RWPE2 (cell line): ENCODE results near the gene PPM1N.

Source experiments
- ATAC-seq: fragments of 200-7000 bp; cut with Tn5 transposase; 3 replicates; pipeline ENCODE4 v1.9.1; 2021; ENCODE audit warnings: low read depth
- DNase-seq: peaks from one replicate; pipeline ENCODE4 v3.0.0-alpha.2; 2020; ENCODE audit warnings: low spot score
- H3K27ac ChIP-seq: fragments of 450-650 bp; 2 replicates; pipeline ENCODE4 v1.5.1; 2017; ENCODE audit warnings: mild to moderate bottlenecking; ENCODE audit not compliant: poor library complexity, severe bottlenecking
- H3K27me3 ChIP-seq: fragments of 250-450 bp; sonication (Bioruptor Pico); 2 replicates; pipeline ENCODE4 v1.5.1; 2021; ENCODE audit warnings: mild to moderate bottlenecking, moderate library complexity; ENCODE audit not compliant: insufficient read depth, poor library complexity, severe bottlenecking
- H3K36me3 ChIP-seq: fragments of 250-450 bp; sonication (Bioruptor Pico); 2 replicates; pipeline ENCODE4 v1.5.1; 2020; ENCODE audit warnings: low read depth, mild to moderate bottlenecking, moderate library complexity
- H3K4me1 ChIP-seq: fragments of 250-450 bp; sonication (Bioruptor Pico); 2 replicates; pipeline ENCODE4 v1.5.1; 2021; ENCODE audit warnings: mild to moderate bottlenecking, moderate library complexity; ENCODE audit not compliant: insufficient read depth, poor library complexity, severe bottlenecking
- H3K4me3 ChIP-seq: fragments of 250-450 bp; sonication (Bioruptor Pico); 2 replicates; pipeline ENCODE4 v1.5.1; 2021; ENCODE audit warnings: mild to moderate bottlenecking, moderate library complexity; ENCODE audit not compliant: severe bottlenecking
- H3K9me3 ChIP-seq: fragments of 250-450 bp; sonication (Bioruptor Pico); 2 replicates; pipeline ENCODE4 v1.5.1; 2021; ENCODE audit warnings: mild to moderate bottlenecking, moderate library complexity; ENCODE audit not compliant: severe bottlenecking
- TF ChIP-seq, protein P1 (sequence below): fragments of 450-650 bp; IDR thresholded peaks from one replicate; pipeline ENCODE4 v1.5.1; 2017; ENCODE audit warnings: mild to moderate bottlenecking, moderate library complexity; ENCODE audit not compliant: poor library complexity, severe bottlenecking

PPM1N gene

DNA sequence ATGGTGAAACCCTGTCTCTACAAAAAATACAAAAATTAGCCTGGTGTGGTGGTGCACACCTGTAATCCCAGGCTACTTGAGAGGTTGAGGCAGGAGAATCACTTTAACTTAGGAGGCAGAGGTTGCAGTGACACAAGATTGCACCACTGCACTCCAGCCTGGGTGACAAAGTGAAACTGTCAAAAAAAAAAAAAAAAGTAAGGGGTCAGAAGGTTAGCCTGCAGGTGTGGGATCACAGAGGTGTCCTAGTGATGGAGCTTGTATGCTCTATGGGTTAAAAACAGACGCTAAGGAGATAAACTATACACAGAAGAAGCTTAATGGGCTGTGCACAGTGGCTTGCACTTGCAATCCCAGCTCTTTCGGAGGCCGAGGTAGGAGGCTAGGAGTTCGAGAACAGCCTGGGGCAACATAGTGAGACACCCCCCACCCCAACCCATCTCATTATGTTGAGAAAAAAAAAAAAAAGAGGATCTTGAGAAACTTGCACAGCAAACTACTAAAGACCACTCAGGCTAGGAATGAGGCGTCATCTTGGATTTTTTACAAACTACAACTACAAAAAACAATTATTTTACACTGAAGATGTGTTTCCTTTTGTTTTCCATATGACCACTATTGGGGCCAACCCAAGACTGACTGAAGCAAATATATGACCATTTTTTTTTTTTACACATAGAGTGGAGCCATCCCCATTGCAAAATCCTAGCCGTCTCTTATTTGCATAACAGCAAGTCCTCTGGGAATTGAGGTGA lies 22.5 kb upstream of the PPM1N start:
- Histone ChIP-seq H3K27ac (no peak overlapping the region), H3K9me3 (no peaks in the 10 kb centered on the region), H3K36me3 (no peaks in the 10 kb centered on the region), H3K27me3 (no peaks in the 10 kb centered on the region), H3K4me1 (no peaks in the 10 kb centered on the region), H3K4me3 (no peak overlapping the region)
- TF ChIP-seq, protein P1, sequence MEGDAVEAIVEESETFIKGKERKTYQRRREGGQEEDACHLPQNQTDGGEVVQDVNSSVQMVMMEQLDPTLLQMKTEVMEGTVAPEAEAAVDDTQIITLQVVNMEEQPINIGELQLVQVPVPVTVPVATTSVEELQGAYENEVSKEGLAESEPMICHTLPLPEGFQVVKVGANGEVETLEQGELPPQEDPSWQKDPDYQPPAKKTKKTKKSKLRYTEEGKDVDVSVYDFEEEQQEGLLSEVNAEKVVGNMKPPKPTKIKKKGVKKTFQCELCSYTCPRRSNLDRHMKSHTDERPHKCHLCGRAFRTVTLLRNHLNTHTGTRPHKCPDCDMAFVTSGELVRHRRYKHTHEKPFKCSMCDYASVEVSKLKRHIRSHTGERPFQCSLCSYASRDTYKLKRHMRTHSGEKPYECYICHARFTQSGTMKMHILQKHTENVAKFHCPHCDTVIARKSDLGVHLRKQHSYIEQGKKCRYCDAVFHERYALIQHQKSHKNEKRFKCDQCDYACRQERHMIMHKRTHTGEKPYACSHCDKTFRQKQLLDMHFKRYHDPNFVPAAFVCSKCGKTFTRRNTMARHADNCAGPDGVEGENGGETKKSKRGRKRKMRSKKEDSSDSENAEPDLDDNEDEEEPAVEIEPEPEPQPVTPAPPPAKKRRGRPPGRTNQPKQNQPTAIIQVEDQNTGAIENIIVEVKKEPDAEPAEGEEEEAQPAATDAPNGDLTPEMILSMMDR = no peak
- ATAC-seq = no peak
- DNase-seq = no peak

DNA sequence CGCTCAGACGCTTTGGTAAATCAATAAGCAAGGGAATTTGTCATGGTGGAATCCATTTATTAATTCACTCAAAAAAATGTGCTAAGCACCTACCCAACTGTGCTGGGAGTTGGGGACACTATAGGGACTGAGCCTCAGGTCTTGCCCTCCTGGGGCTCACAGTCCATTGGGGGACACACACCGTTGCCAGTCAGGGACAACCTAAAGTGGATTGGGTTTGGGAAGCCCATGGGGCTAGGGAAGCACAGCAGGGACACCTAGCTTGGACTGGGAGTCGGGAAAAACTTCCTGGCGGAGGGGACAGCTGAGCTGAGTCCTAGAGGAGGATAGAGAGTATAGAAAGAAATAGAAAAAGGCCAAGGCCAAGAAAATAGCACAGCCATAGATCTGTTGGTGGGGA lies 21.9 kb upstream of the PPM1N start:
- no peaks in the 10 kb centered on the region for H3K4me1 ChIP-seq
- H3K27ac ChIP-seq = no peak overlapping the region
- no peaks in the 10 kb centered on the region for H3K27me3 ChIP-seq
- H3K4me3 ChIP-seq = no peak overlapping the region
- TF ChIP-seq, protein P1 = no peak
- H3K36me3 ChIP-seq = no peaks in the 10 kb centered on the region
- no peaks in the 10 kb centered on the region for H3K9me3 ChIP-seq
- DNase-seq (no peak), ATAC-seq (no peak)

DNA sequence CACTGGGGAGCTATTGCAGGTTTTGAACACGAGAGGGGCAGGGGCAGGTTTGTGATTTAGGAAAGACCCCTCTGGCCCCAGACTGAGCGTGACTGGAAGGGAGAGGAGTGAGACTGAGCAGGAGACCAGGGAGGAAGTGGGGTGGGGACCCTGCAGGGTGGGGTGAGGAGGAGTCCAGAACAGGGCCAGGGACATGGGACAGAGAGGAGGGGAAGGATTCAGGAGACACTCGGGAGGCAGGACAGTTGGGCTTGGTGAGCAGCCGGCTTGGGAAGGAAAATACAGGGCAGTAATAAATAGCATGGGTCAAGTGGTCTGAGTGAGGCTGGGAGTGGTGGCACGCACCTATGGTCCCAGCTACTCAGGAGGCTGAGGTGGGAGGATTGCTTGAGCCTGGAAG lies 21.1 kb upstream of the PPM1N start:
- DNase-seq (no peak), ATAC-seq (no peak)
- no peaks in the 10 kb centered on the region for H3K9me3 ChIP-seq
- H3K27ac ChIP-seq = peak overlapping the region; percentile 88
- no peaks in the 10 kb centered on the region for H3K27me3 ChIP-seq
- no peak overlapping the region for H3K4me3 ChIP-seq
- no peaks in the 10 kb centered on the region for H3K36me3 ChIP-seq
- TF ChIP-seq, protein P1 = no peak
- no peaks in the 10 kb centered on the region for H3K4me1 ChIP-seq

DNA sequence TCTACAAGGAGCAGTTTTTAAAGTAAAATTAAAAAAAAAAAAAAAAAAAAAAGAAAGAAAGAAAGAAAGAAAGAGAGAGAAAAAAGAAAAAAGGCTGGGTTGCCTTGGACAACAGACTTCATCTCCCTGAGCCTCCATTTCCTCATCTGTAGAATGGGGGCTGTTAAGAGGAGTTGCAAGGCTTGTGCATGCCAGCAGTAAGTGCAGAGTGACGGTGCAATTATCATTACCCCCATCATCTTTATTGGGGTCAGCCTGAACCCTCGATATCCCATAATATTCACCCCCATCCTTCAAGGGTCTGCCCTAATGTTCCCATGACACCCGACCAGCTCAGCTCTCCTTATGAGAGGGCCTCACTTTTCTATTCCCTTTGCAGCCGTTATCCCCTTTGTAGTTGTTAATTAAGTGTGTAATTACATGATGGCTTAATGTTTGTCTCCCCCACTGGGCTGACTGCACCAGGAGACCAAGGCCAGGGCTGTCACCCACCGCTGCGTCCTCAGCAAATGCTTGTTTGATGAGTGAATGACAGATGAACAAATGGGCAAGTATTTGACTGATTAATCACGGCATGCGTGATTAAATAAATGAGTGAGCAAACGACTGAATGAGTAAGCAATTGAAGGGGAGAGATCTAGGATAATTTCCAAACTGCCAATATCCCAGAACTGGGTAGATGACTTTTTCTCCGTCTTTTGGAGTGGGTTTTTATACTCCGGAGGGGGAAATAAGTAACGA lies 20.4 kb upstream of the PPM1N start:
- no peaks in the 10 kb centered on the region for H3K4me1 ChIP-seq
- no peaks in the 10 kb centered on the region for H3K36me3 ChIP-seq
- peak overlapping the region; percentile 45 for H3K4me3 ChIP-seq
- no peak for DNase-seq
- peak; percentile 49 for ATAC-seq
- TF ChIP-seq, protein P1 = no peak
- no peaks in the 10 kb centered on the region for H3K27me3 ChIP-seq
- H3K27ac ChIP-seq = peak overlapping the region; percentile 88
- no peaks in the 10 kb centered on the region for H3K9me3 ChIP-seq
